Testis (tissue), 3 donors: Measurements from ENCODE around the gene ZNF304. TPM values are rescaled to one million over a fixed set of nuclear protein-coding genes. Genes with fewer than 3 reads are reported as not detected.
A peak's percentile ranks its signal among the peaks of the same experiment; 100 is the strongest.

Experiments used
- DNase-seq: peaks from one replicate; pipeline ENCODE4 v3.0.0-alpha.2; 2019
- H3K27ac ChIP-seq, 2 donors: fragments of 200-600 bp; sonication (generic); one replicate each; pipeline ENCODE4 v1.5.1; 2019
- H3K27me3 ChIP-seq: fragments of 200-600 bp; sonication (generic); one replicate; pipeline ENCODE4 v1.5.1; 2019
- H3K36me3 ChIP-seq: fragments of 200-600 bp; sonication (generic); one replicate; pipeline ENCODE4 v1.5.1; 2017; ENCODE audit warnings: low read depth; ENCODE audit errors: missing control alignments
- H3K4me1 ChIP-seq: fragments of 200-600 bp; sonication (generic); one replicate; pipeline ENCODE4 v1.5.1; 2019
- H3K4me3 ChIP-seq, 2 donors: fragments of 200-600 bp; sonication (generic); one replicate each; pipeline ENCODE4 v1.5.1; 2017 to 2019
- H3K9me3 ChIP-seq: fragments of 200-600 bp; sonication (generic); one replicate; pipeline ENCODE4 v1.5.1; 2017
- CTCF ChIP-seq, 3 experiments: fragments of 450-650 bp in 2 of 3; fragments of 200-600 bp in 1 of 3; sonication (generic) in 1 of 3; IDR thresholded peaks; one replicate each; pipeline ENCODE4 v1.5.1; 2016 to 2019; ENCODE audit warnings: antibody characterized with exemption in 3 of 3, mild to moderate bottlenecking in 2 of 3, moderate library complexity in 1 of 3
- POLR2A ChIP-seq: fragments of 450-650 bp; IDR thresholded peaks from one replicate; pipeline ENCODE4 v1.6.1; 2017; ENCODE audit warnings: antibody characterized with exemption, mild to moderate bottlenecking, moderate library complexity
- whole genome bisulfite sequencing, 2 donors: methylation state at CpG; one replicate each; pipeline ENCODE4 v1.1.5; 2018; 5-methylcytosine and 5-hydroxymethylcytosine counted together
- intact Hi-C: fragments of 100-400 bp; cut with DNase I; formaldehyde crosslinking; loops from one replicate; pipeline ENCODE4 v1.15.1; 2023; ENCODE audit warnings: low total_unique reads
- polyA plus RNA-seq: library from polyadenylated mRNA; stranded (reverse); fragments of 350-450 nt; fragmentation: Illumina TruSeq; extraction: RNeasy Lipid Tissue Mini Kit (QIAGEN cat#74804); gene quantifications from one replicate; pipeline ENCODE4 v1.2.3, GENCODE V29; 2014; ENCODE audit warnings: low read depth, low replicate concordance; ENCODE audit not compliant: insufficient read depth
- total RNA-seq, 2 donors: library from RNA; depleted of rRNA; stranded (reverse); fragments of >200 nt; gene quantifications; one replicate each; pipeline ENCODE4 v1.2.3, GENCODE V29; 2016

The ZNF304 gene
- total and polyA plus RNA-seq, 3 donors from 2014 or later = 9.5 to 11.4 (median 10.8) TPM

GRCh38 chr19:57320180-57321084 lies 30.6 kb upstream of the ZNF304 start, which contains the start of gene ZNF543:
Gene ZNF543 (plus strand): TSS chr19:57320472. CDS start chr19:57320854, 382 bp downstream.
- DNase-seq = peak; percentile 98
- Histone ChIP-seq H3K9me3 (no peaks in the 10 kb centered on the region), H3K4me3 (peak within 1 kb of the TSS; percentile 91 to 94), H3K27me3 (no peaks in the 10 kb centered on the region), H3K4me1 (peaks cover 7% of the 10 kb centered on the region), H3K27ac (peak within 1 kb of the TSS; percentile 83 to 90), H3K36me3 (no peaks in the 10 kb centered on the region)
- TF ChIP-seq POLR2A (no peak), CTCF (IDR thresholded peaks at IDR 0.05) (no peak)
- WGBS, 2 donors = 1% methylated on average over 22 to 70 of the region's 71 CpGs
- intact Hi-C loops = no loop called here

GRCh38 chr19:57321116-57321515 lies 30.0 kb upstream of the ZNF304 start:
- DNase-seq = no peak
- TF ChIP-seq POLR2A = no peak
- TF ChIP-seq CTCF (IDR thresholded peaks at IDR 0.05) = no peak
- no peaks in the 10 kb centered on the region for H3K27me3 ChIP-seq
- H3K27ac ChIP-seq = peak overlapping the region; percentile 83 to 90
- intact Hi-C loops = no loop called here
- H3K4me3 ChIP-seq = peak overlapping the region; percentile 91 to 94
- 39 to 41% methylated on average over 8 of the region's 8 CpGs for WGBS, 2 donors
- H3K36me3 ChIP-seq = no peaks in the 10 kb centered on the region
- H3K4me1 ChIP-seq = peaks cover 7% of the 10 kb centered on the region
- H3K9me3 ChIP-seq = no peaks in the 10 kb centered on the region

- Histone ChIP-seq H3K4me1 (peaks cover 7% of the 10 kb centered on the region), H3K9me3 (no peaks in the 10 kb centered on the region), H3K36me3 (no peaks in the 10 kb centered on the region), H3K27me3 (no peaks in the 10 kb centered on the region), H3K27ac (no peak overlapping the region), H3K4me3 (no peak overlapping the region)
- 79 to 95% methylated on average over 3 of the region's 3 CpGs for WGBS, 2 donors
- intact Hi-C loops = no loop called here
- TF ChIP-seq CTCF (IDR thresholded peaks at IDR 0.05) = no peak
- TF ChIP-seq POLR2A = no peak
- DNase-seq = no peak
Observed at GRCh38 chr19:57321751-57322150, 29.3 kb upstream of the ZNF304 start.

- no peaks in the 10 kb centered on the region for H3K27me3 ChIP-seq
- intact Hi-C loops = no loop called here
- H3K36me3 ChIP-seq = no peaks in the 10 kb centered on the region
- H3K4me1 ChIP-seq = peaks cover 7% of the 10 kb centered on the region
- H3K27ac ChIP-seq = no peak overlapping the region
- TF ChIP-seq POLR2A (no peak), CTCF (IDR thresholded peaks at IDR 0.05) (no peak)
- DNase-seq = no peak
- no peaks in the 10 kb centered on the region for H3K9me3 ChIP-seq
- H3K4me3 ChIP-seq = no peak overlapping the region
Observed at GRCh38 chr19:57324992-57325391, 26.1 kb upstream of the ZNF304 start.

GRCh38 chr19:57327993-57328392 lies 23.1 kb upstream of the ZNF304 start:
- Histone ChIP-seq H3K9me3 (no peaks in the 10 kb centered on the region), H3K4me3 (no peak overlapping the region), H3K4me1 (no peaks in the 10 kb centered on the region), H3K27ac (no peak overlapping the region), H3K27me3 (no peaks in the 10 kb centered on the region), H3K36me3 (no peaks in the 10 kb centered on the region)
- no peak for DNase-seq
- 94 to 99% methylated on average over 8 of the region's 8 CpGs for WGBS, 2 donors
- TF ChIP-seq CTCF (IDR thresholded peaks at IDR 0.05) = no peak
- no peak for TF ChIP-seq POLR2A
- intact Hi-C loops = no loop called here
